KG1 (cell line): ENCODE data around the gene CENPF.
"Not testable (repeated sequence)": the region's sequence is repeated elsewhere in the genome, so short reads cannot be mapped to it uniquely, and the experiment has no call there.

Source experiments
- DNase-seq: peaks from one replicate; lab custom pipeline; 2025; lab: John Stamatoyannopoulos, UW

CENPF gene

DNA sequence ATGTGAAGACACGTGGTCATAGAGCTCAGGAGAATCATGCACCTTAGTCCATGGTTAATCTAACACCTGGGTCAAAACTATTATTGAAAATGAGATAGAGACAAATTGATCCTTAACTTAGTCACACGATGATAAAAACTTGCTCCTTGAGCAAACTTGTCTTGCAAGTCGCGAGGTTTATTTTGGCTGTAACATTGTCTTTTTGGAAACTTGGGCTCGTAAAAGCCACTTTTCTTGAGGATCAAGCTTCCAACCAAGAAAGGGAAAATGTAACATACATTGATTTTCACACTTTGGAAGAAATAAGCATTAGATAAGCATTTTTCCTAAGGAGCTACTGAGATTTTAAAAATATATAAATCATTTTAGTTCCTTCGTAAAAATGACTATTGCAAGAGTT lies 19.9 kb upstream of the CENPF start:
- DNase-seq: no peak

DNA sequence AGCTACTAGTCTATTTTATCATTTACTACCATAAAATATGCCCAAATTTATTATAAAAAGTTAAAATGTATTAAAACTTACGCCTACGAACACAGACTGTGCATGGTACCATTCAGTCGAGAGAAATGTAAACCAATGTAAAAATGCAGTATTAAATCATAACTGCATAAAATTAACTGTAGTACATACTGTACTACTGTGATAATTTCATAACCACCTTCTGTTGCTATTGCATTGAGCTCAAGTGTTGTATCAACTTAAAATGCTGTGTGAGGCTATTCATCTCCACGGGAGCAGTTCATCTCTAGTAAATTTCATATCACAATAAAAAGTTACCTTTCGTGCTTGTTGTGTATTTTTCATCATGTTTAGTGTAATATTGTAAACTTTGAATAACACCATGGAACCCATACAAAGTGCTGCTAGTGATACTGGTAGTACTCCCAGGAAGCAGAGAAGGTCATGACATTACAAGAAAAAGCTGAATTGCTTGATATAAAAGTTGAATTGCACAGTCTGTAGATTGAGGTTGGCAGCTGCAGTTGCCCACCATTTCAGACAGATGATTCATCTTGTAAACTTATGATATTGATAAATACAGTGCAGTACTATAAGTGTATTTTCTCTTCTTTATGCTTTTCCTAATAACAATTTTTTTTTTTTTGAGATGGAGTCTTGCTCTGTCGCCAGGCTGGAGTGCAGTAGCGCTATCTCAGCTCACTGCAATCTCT lies 19.0 kb upstream of the CENPF start:
- DNase-seq: no peak

DNA sequence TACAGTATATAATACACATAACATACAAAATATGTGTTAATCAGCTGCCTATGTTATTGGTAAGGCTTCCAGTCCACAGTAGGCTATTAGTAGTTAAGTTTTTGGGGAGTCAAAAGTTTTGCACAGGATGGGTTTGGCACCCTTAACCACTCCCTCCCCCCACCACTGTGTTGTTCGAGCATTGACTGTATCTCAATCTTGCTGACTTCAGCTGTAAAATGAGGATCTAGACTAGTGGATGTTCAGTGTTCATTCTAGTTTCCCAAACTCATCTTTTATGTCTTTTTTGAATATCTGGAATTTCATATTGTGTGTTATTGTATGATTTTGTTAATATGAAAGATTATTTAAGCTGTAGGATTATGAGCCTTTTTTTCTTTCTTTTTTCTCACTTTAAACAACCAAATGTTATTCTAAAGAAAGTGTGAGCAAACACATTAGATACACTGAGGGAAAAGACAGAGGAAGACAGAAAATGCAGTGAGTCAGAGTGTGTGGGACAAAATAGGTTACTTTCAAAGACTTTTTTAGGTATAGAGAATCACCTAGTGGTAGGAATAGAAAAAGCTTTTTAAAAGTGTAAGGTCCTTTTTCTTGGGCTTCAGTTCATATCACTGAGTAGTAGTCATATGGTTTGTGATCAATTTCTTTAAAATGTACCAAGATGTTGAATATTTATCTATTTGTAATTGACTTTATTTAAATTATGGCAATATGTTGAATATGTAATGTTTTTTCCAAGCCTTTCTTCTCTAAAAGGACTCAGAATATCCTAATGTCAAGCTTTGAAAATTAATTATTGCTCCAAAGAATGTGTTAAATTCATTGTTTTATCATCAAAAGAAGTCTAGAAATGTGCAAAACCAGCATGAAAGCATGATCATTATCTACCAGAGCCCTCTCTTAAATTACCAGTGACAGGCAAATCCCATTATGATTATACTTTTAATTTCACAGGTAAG lies 17.9 kb upstream of the CENPF start:
- no peak for DNase-seq

DNA sequence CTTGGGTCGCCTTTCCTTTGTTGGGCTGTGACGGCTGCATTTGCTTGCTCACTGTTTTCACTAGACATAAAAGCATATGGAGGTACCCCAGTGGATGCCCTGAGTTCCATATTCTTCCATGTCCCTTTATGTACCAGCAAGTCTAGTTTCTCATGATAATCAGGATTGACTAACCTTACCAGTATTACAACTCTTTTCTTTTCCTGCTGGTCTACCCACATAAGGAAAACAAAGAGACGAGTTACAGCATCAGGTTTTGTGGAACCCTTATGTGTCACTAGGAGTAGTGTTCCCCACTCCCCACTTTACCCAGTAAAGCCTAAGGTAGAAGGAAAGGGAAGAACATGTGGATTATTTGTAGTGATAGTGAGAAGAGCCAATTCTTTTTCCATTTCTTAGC lies 16.4 kb upstream of the CENPF start:
- DNase-seq: no peak

DNA sequence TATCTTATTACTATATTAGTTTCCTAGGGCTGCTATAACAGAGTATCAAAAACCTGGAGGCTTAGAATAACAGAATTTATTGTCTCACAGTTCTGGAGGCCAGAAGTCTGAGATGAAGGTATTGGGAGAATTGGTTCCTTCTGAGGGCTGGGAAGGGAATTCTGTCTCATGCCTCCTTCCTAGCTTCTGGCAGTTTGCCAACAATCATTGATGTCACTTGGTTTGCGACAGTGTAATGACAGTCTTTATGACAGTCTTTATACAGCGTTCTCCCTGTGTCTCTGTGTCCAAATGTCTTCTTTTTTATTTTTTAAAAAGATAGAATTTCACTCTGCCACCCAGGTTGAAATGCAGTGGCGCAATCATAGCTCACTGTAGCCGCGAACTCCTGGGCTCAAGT lies 15.8 kb upstream of the CENPF start:
- DNase-seq: no peak

DNA sequence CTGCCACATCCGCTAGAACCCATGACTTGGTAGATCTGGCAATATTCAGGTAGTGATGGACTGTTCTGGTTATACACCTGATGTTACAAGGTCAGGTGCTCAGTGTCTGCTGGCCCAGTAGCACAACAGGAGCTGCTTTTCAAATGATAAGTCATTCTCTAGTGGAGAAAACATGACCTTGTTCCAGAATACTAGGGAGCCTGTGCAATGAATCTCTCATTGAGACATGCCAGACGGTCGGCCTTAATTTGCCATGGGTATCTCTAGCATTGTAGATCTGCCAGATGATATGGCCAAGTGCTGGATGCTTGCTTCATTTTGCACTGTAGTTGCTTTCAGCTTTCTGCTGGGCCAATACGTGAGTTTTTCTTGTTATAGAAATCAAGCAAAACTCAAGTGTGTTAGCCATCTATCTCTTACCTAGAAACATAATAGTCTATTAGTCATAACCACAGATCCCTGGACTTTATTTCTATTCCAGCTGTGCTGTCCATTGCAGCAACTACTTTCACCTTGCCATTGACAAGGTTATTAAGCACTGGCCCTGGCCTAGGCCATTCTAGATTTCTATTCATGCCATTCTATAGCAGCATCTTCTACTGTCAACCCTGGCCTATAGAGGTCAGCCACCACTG lies 13.9 kb upstream of the CENPF start:
- no peak for DNase-seq

DNA sequence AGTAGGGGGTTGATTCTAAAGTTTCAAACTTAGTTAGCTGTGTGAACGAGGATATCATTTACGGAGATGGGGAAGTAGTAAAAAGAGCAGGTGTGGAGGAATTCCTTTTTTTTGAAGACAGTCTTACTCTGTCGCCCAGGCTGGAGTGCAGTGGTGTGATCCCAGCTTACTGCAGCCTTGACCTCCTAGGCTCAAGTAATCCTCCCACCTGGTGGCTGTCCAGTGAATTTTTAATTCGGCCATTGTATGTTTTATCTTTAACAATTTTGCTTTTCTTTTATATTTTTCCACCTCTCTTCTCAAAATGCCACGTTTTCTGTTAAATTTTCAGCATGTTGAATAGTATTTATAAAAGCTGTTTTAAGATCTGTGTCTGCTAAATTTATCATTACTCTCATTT lies 12.3 kb upstream of the CENPF start:
- no peak for DNase-seq

DNA sequence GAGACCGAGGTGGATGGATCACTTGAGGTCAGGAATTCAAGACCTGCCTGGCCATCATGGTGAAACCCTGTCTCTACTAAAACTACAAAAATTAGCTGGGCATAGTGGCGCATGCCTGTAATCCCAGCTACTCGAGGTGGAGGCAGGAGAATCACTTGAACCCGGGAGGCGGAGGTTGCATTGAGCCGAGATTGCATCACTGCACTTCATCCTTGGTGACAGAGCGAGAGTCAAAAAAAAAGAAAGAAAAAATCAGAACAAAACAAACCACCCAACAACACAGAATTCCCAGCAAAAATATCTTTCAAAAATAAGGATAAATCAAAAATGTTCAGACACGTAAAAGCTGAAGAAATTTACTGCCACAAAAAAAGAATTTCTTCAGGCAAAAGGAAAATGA lies 11.1 kb upstream of the CENPF start:
- DNase-seq: not testable (repeated sequence)

DNA sequence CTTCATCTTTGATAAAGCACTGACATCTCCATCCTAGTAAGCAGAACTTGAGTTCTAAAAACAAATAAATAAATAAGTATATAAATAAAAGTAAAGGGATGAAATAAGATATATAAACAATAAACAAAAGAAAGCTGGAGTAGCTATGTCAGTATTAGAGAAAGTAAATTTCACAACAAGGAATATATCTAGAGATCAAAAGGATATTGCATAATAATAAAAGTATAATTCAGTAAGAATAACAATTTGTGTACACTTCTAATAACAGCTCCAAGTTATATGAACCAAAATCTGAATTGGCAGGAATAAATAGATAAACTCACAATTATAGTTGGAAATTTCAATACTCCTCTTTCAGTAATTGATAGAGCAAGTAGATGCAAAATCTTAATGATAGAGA lies 9.8 kb upstream of the CENPF start:
- DNase-seq: no peak

DNA sequence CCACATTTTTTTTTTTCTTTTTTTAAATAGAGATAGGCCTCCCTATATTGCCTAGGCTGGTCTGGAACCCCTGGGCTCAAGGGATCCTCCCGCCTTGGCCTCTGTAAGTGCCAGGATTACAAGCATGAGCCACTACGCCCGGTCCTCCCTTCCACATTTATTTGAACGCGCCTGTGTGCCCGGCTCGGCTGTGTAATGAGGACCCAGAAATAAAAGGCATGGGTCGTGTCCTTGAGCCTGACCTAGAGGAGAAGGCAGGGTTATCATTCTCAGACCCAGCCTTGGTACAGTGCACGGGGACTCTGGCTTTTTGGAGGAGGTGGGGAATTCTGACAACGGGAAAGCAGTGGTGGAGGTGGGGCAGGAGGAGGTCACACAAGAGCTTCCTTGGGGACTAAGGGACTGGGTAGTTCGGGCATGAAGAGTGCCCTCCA lies 841 bp downstream of the CENPF start:
- no peak for DNase-seq

DNA sequence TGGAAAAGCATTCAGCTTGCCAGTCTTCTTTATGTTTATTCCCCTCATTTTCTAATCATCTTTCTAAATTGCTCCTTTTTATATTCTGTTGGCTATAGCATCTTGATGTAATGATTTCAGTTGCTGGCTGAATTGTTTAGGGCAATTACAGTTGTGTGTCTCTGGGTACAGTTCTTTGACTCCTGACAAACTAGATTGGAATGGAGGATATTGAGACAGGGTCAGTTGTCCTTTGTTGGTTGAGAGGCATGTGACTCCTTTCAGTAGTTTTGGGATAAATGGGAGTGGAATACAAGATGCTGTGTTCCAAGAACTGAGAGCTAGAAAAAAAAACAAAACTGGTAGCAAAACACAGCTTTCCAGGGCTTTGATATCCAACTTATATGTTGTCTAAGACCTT lies 1.5 kb downstream of the CENPF start:
- no peak for DNase-seq

DNA sequence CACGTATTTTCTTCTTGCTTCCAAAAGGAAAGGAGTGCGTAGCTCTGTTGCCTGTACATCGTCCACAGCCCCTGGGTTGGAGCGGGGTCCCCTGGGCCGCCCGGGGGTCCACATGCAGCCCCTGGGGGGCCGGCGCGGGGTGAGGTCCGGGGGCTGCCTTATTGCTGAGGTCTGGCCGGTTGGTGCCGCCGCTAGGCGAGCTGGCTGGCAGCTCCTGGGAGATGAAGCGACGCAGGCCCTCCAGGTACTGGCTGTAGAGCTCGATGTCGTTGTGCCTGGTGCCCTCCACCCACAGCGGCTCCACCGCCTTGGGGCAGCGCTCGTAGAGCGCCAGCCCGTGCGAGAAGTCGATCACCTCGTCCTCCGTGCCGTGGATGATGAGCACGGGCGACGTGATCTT lies 2.5 kb downstream of the CENPF start:
- DNase-seq: not testable (repeated sequence)

DNA sequence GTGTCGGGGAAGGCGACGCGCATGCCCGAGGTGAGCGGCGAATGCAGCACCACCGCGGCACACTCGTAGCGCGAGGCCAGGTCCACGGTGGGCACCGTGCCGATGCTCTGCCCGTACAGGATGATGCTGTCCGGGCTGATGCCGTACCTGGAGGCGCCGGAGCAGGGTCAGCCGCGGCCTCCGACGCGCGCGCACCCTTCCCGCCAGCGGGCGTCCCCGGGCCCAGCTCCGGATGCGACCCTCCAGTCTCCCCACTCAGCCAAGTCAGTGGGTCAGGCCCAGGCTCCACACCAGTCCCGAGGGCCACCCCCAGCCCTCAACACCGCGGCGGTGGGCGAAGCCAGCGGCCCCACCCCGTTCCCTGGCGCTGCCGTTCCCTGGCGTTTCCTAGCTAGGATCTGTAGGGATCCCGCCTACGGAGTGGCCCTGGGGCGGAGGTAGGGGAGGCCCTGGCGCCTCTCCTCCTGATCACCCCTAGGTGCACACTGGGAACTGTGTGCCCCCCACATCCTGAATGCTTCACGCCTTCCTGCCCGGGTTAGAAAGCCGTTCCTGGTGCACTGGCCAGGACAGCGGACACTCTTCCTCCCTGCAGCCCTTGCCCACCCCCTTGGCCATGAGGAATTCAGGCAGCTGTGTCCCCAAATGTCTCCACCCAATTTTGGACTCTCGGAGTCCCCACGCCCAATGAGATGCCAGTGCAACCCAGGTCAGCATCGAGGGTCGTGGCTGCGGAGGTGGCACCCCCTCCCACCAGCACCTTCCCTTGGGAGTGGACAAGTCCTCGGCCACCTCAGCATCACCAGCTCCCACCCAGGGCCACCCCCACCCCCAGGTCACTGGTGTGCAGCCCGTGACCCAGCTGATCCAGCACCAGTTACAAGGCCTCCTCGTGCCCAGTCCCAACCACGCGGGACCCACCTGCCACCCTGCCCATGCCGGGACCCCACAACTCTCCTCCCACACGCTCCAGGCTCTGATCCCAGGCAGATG lies 3.2 kb downstream of the CENPF start:
- DNase-seq: not testable (repeated sequence)

DNA sequence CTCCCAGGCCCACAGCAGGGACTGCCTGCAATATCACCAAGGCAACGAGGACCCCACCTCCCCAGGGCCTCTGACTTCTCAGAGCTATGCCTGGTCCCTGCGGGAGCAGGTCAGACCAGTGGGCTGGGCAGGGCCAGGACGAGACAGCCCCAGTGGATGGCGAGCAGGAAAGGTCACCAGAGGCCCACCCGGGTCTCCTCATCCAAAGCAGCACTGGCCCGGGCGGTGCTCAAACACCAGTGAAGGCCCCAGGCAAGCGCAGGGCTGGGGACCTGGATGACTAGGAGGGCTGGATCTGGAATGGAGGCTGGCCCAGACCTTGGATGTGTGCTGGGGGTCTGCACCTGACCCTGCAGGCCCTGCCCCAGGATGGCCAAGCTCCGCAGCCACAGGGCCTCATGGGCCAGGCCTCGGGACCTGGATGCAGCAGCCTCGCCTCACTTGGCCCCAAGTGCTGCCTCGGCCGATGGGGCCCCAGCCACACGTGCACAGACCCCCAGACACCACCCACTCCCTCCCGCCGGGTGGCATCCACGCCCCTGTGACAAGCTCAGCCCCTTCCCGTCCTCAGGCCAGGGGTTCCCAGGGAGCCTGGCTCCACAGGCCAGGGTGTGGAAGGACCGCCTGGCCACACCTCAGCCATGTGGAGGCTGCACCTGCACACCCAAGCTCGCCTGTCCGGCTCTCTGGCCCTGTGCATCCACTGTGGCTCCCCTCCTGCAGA lies 4.7 kb downstream of the CENPF start:
- DNase-seq: not testable (repeated sequence)

DNA sequence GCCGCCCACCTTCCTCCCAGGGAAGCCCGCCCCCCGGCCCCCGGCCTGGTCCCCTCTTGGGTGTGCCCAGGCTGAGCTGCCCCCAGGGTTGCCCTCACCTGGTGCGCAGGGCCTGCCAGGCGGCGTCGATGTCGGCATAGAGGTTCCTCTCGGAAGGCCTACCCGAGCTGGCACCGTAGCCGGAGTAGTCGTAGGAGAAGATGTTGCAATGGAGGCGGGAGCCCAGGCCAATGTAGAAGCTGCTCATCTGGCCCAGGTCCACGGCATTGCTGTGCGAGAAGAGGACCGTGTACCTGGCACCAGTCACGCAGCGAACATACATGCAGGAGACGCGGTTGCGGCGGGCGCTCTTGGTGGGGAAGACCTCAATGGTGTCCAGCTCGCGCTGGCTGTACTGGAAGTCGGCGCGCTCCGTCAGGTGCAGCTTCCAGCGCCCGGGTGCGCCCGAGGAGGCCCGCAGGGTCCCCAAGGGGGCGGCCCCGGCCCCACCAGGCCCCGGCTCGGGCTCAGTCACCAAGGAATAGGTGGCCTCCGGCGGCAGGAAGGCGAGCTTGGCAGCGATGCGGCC lies 5.3 kb downstream of the CENPF start:
- DNase-seq: not testable (repeated sequence)

DNA sequence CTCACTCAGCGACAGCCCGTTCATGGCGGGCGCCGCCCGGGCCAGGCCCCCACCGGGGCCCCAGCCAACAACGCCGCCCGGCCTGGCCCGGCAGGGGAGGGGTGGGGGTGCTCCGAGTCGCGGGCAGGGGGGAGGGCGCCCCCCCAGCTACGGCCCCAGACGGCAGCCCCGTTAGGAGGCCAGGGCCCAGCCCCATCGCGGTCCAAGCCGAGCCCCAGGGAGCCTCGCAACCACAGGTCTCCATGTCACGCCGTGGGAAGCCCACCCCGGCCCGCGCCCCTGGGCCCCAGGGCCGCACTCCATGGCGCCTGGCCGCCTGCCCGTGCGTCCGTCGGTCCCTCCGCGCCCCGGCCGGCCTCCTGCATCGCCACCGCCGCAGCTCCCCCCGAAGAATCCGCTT lies 5.8 kb downstream of the CENPF start:
- DNase-seq: not testable (repeated sequence)

DNA sequence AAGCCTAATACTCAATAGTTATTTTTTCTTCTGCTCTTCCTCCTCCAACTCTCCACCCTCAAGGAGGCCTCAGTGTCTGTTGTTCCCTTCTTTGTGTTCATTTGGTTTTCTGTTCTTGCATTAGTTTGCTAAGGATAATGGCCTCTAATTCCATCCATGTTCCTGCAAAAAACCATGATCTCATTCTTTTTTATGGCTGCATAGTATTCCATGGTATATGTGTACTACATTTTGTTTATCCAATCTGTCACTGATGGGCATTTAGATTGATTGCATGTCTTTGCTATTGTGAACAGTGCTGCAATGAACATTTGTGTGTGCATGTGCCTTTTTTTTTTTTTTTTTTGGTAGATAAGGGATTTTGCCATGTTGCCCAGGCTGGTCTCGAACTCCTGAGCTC lies 6.7 kb downstream of the CENPF start:
- DNase-seq: no peak

DNA sequence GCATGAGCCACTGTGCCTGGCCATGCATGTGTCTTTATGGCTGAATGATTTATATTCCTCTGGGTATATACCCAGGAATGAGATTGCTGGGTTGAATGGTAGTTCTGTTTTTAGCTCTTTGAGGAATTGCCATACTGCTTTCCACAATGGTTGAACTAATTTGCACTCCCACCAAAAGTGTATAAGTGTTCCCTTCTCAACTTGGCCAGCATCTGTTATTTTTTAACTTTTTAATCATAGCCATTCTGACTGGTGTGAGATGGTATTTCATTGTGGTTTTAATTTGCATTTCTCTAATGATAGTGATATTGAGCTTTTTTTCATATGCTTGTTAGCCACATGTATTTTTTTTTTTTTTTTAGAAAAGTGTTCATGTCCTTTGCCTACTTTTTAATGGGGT lies 7.1 kb downstream of the CENPF start:
- not testable (repeated sequence) for DNase-seq

DNA sequence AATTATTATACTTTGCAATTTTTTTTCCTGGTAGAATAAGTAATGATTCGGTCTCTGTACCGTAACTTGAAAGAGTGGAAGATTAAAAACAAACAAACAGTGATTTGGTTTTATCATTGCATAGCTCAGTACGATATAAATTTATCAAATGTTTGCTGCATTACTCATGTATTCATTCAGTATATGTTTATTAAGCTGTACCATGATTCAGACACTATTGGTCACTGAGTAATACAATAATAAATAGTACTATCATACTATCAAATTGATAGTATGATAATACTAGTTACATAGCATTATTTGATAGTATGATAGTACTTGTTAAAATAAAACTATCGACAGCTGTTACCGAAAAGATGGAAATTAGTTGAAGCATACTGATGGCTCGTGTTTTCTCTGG lies 12.1 kb downstream of the CENPF start:
- no peak for DNase-seq

DNA sequence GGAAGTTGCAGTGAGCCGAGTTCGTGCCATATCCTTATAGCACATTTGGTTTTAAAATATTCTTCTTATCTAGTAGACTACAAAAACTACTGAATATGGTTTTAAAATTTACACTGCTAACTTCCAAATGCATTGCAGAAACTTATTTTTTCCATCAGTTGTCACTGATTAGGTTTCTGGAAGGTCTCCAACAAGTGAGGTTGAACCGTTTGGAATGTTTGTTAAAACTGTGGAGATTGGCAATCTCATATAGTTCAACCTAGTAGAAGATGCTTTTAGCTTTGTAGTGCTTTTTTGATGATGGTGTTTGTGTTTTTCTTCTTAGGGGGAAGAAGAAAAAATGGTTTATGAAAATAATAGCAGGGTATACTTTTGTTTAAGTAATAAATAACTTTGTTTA lies 12.9 kb downstream of the CENPF start:
- no peak for DNase-seq
